Measurements from ENCODE around the gene LRRC4C. TPM values are rescaled to one million over a fixed set of nuclear protein-coding genes. Genes with fewer than 3 reads are reported as not detected.
A peak's percentile ranks its signal among the peaks of the same experiment; 100 is the strongest.

LRRC4C gene
- polyA plus RNA-seq, 4 donors, result 12.5 to 29.0 (median 15.0) TPM

GRCh38 chr11:40787224-40787623 lies 672.2 kb downstream of the LRRC4C start:
- no peak for DNase-seq (ENCODE audit: low read depth in 4 of 4, low spot score in 3 of 4)

DNA sequence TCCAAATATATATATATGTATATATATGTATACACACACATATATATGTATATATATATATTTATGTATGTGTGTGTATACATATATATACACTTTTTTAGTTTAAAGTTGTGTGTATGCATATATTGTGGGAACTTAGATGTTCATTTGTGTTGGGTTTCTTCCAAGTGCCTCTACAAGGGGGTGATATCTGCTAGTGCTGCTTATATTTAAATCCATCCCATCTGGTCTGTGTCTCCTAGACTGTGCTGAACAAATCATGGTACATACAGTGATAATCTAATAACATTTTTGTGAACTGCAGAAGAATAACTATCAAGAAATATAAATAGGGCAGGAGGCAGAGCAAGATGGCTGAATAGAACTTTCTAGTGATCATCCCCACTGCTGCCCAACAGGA lies 696.4 kb downstream of the LRRC4C start:
- no peak for DNase-seq (ENCODE audit: low read depth in 4 of 4, low spot score in 3 of 4)

GRCh38 chr11:40759341-40759740 lies 700.1 kb downstream of the LRRC4C start:
- no peak for DNase-seq (ENCODE audit: low read depth in 4 of 4, low spot score in 3 of 4)

- DNase-seq (ENCODE audit: low read depth in 4 of 4, low spot score in 3 of 4), result no peak
Observed at GRCh38 chr11:40754297-40754696, 705.2 kb downstream of the LRRC4C start.

- DNase-seq (ENCODE audit: low read depth in 4 of 4, low spot score in 3 of 4), result no peak
Observed at GRCh38 chr11:40746282-40746681, 713.2 kb downstream of the LRRC4C start.

- no peak for DNase-seq (ENCODE audit: low read depth in 4 of 4, low spot score in 3 of 4)
Observed at GRCh38 chr11:40732132-40732531, 727.3 kb downstream of the LRRC4C start.

DNA sequence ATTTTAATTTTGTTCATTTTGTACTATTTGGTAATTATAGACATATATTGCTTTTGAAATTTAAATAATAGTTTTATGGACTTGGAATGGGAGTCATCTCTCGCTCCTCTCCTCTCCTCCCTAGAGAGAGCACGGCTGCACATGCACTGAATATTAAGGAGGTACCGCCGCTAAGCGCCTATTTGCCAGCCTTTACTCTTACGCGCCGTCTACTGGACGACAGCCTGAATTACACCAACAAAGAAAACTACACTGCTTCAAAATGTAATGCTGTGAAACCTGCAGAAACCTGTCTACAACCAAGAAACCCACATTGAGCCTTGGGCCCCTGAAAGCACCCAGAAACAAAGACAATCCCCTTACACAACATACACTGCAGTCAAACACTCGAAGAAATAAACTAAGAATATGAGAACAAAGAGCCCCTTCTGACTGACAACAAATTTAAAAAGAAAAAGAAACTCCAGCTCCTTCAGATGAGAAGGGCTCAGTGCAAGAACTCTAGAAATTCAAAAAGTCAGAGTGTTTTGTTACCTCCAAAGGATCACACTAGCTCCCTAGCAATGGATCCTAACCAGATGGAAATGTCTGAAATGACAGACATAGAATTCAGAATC lies 737.2 kb downstream of the LRRC4C start:
- DNase-seq (ENCODE audit: low read depth in 4 of 4, low spot score in 3 of 4), result peak in 2 of 4 donors; percentile 1 to 4

GRCh38 chr11:40716344-40717130 lies 742.9 kb downstream of the LRRC4C start:
- DNase-seq (ENCODE audit: low read depth in 4 of 4, low spot score in 3 of 4), result no peak

- DNase-seq (ENCODE audit: low read depth in 4 of 4, low spot score in 3 of 4), result no peak
Observed at GRCh38 chr11:40713083-40713482, 746.4 kb downstream of the LRRC4C start.

- no peak for DNase-seq (ENCODE audit: low read depth in 4 of 4, low spot score in 3 of 4)
Observed at GRCh38 chr11:40701027-40701426, 758.4 kb downstream of the LRRC4C start.

DNA sequence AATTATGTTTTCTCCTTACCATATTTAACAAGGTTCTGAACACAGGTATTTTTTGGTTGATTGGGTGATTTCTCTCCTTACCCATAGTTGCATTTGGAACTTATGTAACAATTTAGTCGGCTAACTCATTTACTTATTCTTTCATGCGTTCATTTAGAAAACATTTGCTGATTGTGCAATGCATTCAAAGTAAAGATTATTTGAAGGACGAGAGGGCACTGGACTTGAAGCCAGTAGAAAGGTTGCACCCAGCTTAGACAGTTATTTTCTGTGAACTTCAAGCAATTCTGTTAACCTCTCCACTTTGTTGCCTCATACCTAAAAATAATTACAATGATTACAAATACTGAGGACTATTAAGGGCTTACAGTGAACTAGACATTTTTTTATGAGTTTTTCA lies 769.6 kb downstream of the LRRC4C start:
- no peak for DNase-seq (ENCODE audit: low read depth in 4 of 4, low spot score in 3 of 4)

DNA sequence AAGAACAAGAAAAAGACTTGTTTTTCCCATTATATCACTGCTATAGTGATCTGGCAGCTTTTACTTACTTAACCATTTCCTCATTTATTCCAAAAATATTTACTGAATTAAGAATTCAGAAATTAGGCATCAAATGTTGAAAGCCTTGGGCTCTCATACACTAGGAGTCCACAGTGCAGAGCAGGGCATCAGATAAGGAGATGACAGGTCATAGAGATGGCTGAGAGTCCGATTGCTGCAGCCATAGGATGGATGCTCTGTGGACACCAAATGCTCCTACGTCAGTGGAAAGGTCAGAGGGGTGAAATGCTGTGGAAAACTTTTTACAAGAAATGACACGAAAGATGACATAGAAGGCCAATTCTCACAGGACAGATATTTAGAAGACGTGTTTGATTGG lies 771.1 kb downstream of the LRRC4C start:
- no peak for DNase-seq (ENCODE audit: low read depth in 4 of 4, low spot score in 3 of 4)

- DNase-seq (ENCODE audit: low read depth in 4 of 4, low spot score in 3 of 4), result no peak
Observed at GRCh38 chr11:40686765-40687164, 772.7 kb downstream of the LRRC4C start.

DNA sequence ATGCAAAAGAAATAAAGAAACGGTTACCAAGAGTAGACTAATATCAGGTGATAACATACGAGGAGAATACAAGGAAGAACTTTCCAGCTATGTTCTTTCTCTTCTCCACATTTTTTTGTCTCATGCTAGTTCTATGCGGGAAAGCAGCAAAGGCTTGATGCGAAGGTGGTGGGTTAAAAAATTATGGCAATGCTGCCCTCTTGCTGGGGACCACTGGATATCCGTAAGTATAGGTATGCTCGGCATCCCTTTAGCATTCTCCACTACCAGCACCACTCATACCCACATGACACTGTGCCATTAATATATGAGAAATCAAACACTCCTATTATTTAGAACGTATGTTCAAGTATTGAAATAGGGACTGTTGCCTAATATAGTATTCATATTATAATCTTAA lies 776.4 kb downstream of the LRRC4C start:
- DNase-seq (ENCODE audit: low read depth in 4 of 4, low spot score in 3 of 4), result no peak

- DNase-seq (ENCODE audit: low read depth in 4 of 4, low spot score in 3 of 4), result no peak
Observed at GRCh38 chr11:40679276-40679675, 780.2 kb downstream of the LRRC4C start.

- no peak for DNase-seq (ENCODE audit: low read depth in 4 of 4, low spot score in 3 of 4)
Observed at GRCh38 chr11:40647295-40647694, 812.2 kb downstream of the LRRC4C start.

- DNase-seq (ENCODE audit: low read depth in 4 of 4, low spot score in 3 of 4), result no peak
Observed at GRCh38 chr11:40642284-40642683, 817.2 kb downstream of the LRRC4C start.

GRCh38 chr11:40619654-40620053 lies 839.8 kb downstream of the LRRC4C start:
- no peak for DNase-seq (ENCODE audit: low read depth in 4 of 4, low spot score in 3 of 4)

GRCh38 chr11:40606800-40607199 lies 852.7 kb downstream of the LRRC4C start:
- DNase-seq (ENCODE audit: low read depth in 4 of 4, low spot score in 3 of 4), result no peak

DNA sequence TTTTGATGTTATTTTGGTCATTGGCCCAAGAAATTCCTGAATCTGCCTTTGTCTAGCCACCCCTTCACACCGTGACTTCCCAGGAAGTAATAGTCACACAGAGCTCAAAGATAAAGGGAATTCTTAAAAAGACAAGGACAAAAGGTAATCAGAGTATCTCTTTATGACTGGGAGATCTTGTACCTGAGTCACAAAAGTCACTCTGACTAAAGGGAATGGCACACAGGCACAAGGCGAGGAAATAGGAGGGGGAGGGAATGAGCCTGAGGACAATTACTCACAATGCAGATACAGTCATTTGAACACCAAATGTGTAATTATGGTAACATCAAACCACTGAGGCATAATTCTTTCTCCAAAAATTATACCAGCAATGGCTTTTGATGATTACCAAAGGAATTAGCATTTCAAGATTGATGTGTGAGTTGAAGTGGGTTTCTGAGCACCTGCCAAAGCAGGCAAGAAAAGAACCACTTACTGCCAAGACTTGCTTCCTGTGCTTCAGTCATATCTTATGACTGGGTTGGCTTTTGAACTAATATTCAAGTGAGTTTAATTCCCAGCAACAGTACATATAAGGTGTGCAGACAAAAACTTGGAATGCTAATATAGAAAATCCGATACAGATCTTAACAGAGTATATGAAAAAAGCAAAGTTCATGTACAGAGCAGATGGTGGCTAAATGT lies 856.4 kb downstream of the LRRC4C start:
- DNase-seq (ENCODE audit: low read depth in 4 of 4, low spot score in 3 of 4), result no peak

- DNase-seq (ENCODE audit: low read depth in 4 of 4, low spot score in 3 of 4), result no peak
Observed at GRCh38 chr11:40597546-40598113, 861.8 kb downstream of the LRRC4C start.

Data from left renal pelvis (tissue), 4 donors.